Stimulated activated naive B cell treated with anti-CD40 and anti-IgM and Interleukin-4, amounts not matched to agents 10 μg/mL and 1 μg/mL and 100 μg/mL, for 72 hours (primary cell): Measurements from ENCODE around the gene TTLL5.

ENCODE experiments used
- ATAC-seq, 2 donors: fragments of 150-1000 bp; cut with Tn5 transposase; replicated peaks; 2 replicates each; pipeline ENCODE4 v1.10.0; 2021; ENCODE audit warnings: moderate library complexity in 1 of 2
- DNase-seq: peaks from one replicate; pipeline ENCODE4 v3.0.0; 2021
- H3K27ac Mint-ChIP-seq: one replicate; pipeline ENCODE4 v1.8.0; 2022; ENCODE audit warnings: mild to moderate bottlenecking, mixed read lengths
- H3K27me3 Mint-ChIP-seq, 2 donors: one replicate each; pipeline ENCODE4 v1.8.0; 2022; ENCODE audit warnings: mixed read lengths in 2 of 2
- H3K36me3 Mint-ChIP-seq, 2 donors: one replicate each; pipeline ENCODE4 v1.8.0; 2022; ENCODE audit warnings: mixed read lengths in 2 of 2, mild to moderate bottlenecking in 1 of 2
- H3K4me1 Mint-ChIP-seq, 2 donors: one replicate each; pipeline ENCODE4 v1.8.0; 2022; ENCODE audit warnings: mixed read lengths in 2 of 2, mild to moderate bottlenecking in 1 of 2
- H3K4me3 Mint-ChIP-seq, 2 donors: one replicate each; pipeline ENCODE4 v1.8.0; 2022; ENCODE audit warnings: mild to moderate bottlenecking in 2 of 2, mixed read lengths in 2 of 2, moderate library complexity in 1 of 2
- H3K9me3 Mint-ChIP-seq, 2 donors: one replicate each; pipeline ENCODE4 v1.8.0; 2022; ENCODE audit warnings: mixed read lengths in 2 of 2, mild to moderate bottlenecking in 1 of 2

TTLL5 gene

GRCh38 chr14:75961662-75962061, 300.6 kb downstream of the TTLL5 start:
- ATAC-seq = no peak
- H3K9me3 Mint-ChIP-seq = peaks cover 0 to 2% of the 10 kb centered on the region in 2 donors
- H3K27ac Mint-ChIP-seq = no peak overlapping the region
- H3K4me3 Mint-ChIP-seq = no peak overlapping the region
- H3K36me3 Mint-ChIP-seq = peaks cover 18 to 27% of the 10 kb centered on the region in 2 donors
- H3K27me3 Mint-ChIP-seq = no peaks in the 10 kb centered on the region
- peaks cover 41 to 62% of the 10 kb centered on the region in 2 donors for H3K4me1 Mint-ChIP-seq
- DNase-seq = no peak

- no peaks in the 10 kb centered on the region for H3K27me3 Mint-ChIP-seq
These were observed 306.8 kb downstream of the TTLL5 start for GRCh38 chr14:75967866-75968265.

GRCh38 chr14:75968456-75968855, 307.4 kb downstream of the TTLL5 start:
- H3K9me3 Mint-ChIP-seq = no peaks in the 10 kb centered on the region
- DNase-seq = no peak
- no peaks in the 10 kb centered on the region for H3K27me3 Mint-ChIP-seq
- H3K4me3 Mint-ChIP-seq = no peak overlapping the region
- peaks cover 9 to 18% of the 10 kb centered on the region in 2 donors for H3K4me1 Mint-ChIP-seq
- ATAC-seq = no peak
- no peak overlapping the region for H3K27ac Mint-ChIP-seq
- peaks cover 10 to 18% of the 10 kb centered on the region in 2 donors for H3K36me3 Mint-ChIP-seq

More at GRCh38 chr14:75967866-75968265, 306.8 kb downstream of the TTLL5 start:
- ATAC-seq (no peak), DNase-seq (no peak)
- Mint-ChIP-seq H3K9me3 (no peaks in the 10 kb centered on the region), H3K4me3 (no peak overlapping the region), H3K27ac (no peak overlapping the region), H3K36me3 (peaks cover 12 to 18% of the 10 kb centered on the region in 2 donors), H3K4me1 (peaks cover 9 to 18% of the 10 kb centered on the region in 2 donors)

GRCh38 chr14:75969126-75969525, 308.1 kb downstream of the TTLL5 start:
- Mint-ChIP-seq H3K4me3 (no peak overlapping the region), H3K4me1 (peaks cover 9 to 18% of the 10 kb centered on the region in 2 donors), H3K27ac (no peak overlapping the region), H3K9me3 (no peaks in the 10 kb centered on the region), H3K27me3 (no peaks in the 10 kb centered on the region), H3K36me3 (peaks cover 10 to 18% of the 10 kb centered on the region in 2 donors)
- ATAC-seq = no peak
- no peak for DNase-seq

- Mint-ChIP-seq H3K4me3 (no peak overlapping the region), H3K27ac (no peak overlapping the region), H3K9me3 (no peaks in the 10 kb centered on the region), H3K36me3 (peaks cover 10 to 18% of the 10 kb centered on the region in 2 donors), H3K4me1 (peaks cover 9 to 18% of the 10 kb centered on the region in 2 donors), H3K27me3 (no peaks in the 10 kb centered on the region)
- no peak for DNase-seq
- no peak for ATAC-seq
These were observed 308.8 kb downstream of the TTLL5 start for GRCh38 chr14:75969891-75970290.

- H3K4me3 Mint-ChIP-seq = no peak overlapping the region
- H3K4me1 Mint-ChIP-seq = peaks cover 0 to 12% of the 10 kb centered on the region in 2 donors
- H3K27ac Mint-ChIP-seq = no peak overlapping the region
- ATAC-seq (no peak), DNase-seq (no peak)
- peaks cover 8 to 12% of the 10 kb centered on the region in 2 donors for H3K36me3 Mint-ChIP-seq
- H3K27me3 Mint-ChIP-seq = no peaks in the 10 kb centered on the region
- no peaks in the 10 kb centered on the region for H3K9me3 Mint-ChIP-seq
These were observed 309.9 kb downstream of the TTLL5 start for GRCh38 chr14:75970989-75971388.

GRCh38 chr14:75971509-75971908, 310.5 kb downstream of the TTLL5 start:
- Mint-ChIP-seq H3K27ac (no peak overlapping the region), H3K36me3 (peaks cover 5 to 7% of the 10 kb centered on the region in 2 donors), H3K4me3 (no peak overlapping the region), H3K9me3 (no peaks in the 10 kb centered on the region), H3K27me3 (no peaks in the 10 kb centered on the region), H3K4me1 (peaks cover 2 to 8% of the 10 kb centered on the region in 2 donors)
- ATAC-seq = no peak
- DNase-seq = no peak

GRCh38 chr14:75972801-75973421, 311.9 kb downstream of the TTLL5 start:
- Mint-ChIP-seq H3K36me3 (peaks cover 1 to 6% of the 10 kb centered on the region in 2 donors), H3K4me1 (peaks cover 6 to 19% of the 10 kb centered on the region in 2 donors), H3K9me3 (no peaks in the 10 kb centered on the region), H3K27me3 (no peaks in the 10 kb centered on the region), H3K27ac (no peak overlapping the region), H3K4me3 (no peak overlapping the region)
- no peak for DNase-seq
- no peak for ATAC-seq

- ATAC-seq (no peak), DNase-seq (no peak)
- no peak overlapping the region for H3K27ac Mint-ChIP-seq
- H3K4me3 Mint-ChIP-seq = no peak overlapping the region
- H3K9me3 Mint-ChIP-seq = no peaks in the 10 kb centered on the region
- H3K4me1 Mint-ChIP-seq = peaks cover 36 to 58% of the 10 kb centered on the region in 2 donors
- H3K36me3 Mint-ChIP-seq = no peaks in the 10 kb centered on the region
- no peaks in the 10 kb centered on the region for H3K27me3 Mint-ChIP-seq
These were observed 316.0 kb downstream of the TTLL5 start for GRCh38 chr14:75976826-75977581.

- no peaks in the 10 kb centered on the region for H3K27me3 Mint-ChIP-seq
- DNase-seq (no peak), ATAC-seq (no peak)
- no peak overlapping the region for H3K4me3 Mint-ChIP-seq
- H3K4me1 Mint-ChIP-seq = peaks cover 36 to 54% of the 10 kb centered on the region in 2 donors
- no peak overlapping the region for H3K27ac Mint-ChIP-seq
- no peaks in the 10 kb centered on the region for H3K9me3 Mint-ChIP-seq
- no peaks in the 10 kb centered on the region for H3K36me3 Mint-ChIP-seq
These were observed 316.5 kb downstream of the TTLL5 start for GRCh38 chr14:75977582-75977943.

GRCh38 chr14:75978249-75978731, 317.2 kb downstream of the TTLL5 start:
- Mint-ChIP-seq H3K4me1 (peaks cover 36 to 54% of the 10 kb centered on the region in 2 donors), H3K4me3 (peak overlapping the region; percentile 21 to 46)

GRCh38 chr14:75979071-75979571, 318.1 kb downstream of the TTLL5 start:
- no peaks in the 10 kb centered on the region for H3K27me3 Mint-ChIP-seq
- H3K9me3 Mint-ChIP-seq = no peaks in the 10 kb centered on the region
- peaks cover 36 to 54% of the 10 kb centered on the region in 2 donors for H3K4me1 Mint-ChIP-seq
- H3K36me3 Mint-ChIP-seq = no peaks in the 10 kb centered on the region
- DNase-seq (no peak), ATAC-seq (no peak)
- peak overlapping the region; percentile 56 to 58 for H3K4me3 Mint-ChIP-seq
- H3K27ac Mint-ChIP-seq = peak overlapping the region; percentile 91

More at GRCh38 chr14:75978249-75978731, 317.2 kb downstream of the TTLL5 start:
- H3K36me3 Mint-ChIP-seq = no peaks in the 10 kb centered on the region
- H3K9me3 Mint-ChIP-seq = no peaks in the 10 kb centered on the region
- ATAC-seq = no peak
- no peak for DNase-seq
- peak overlapping the region; percentile 76 for H3K27ac Mint-ChIP-seq
- no peaks in the 10 kb centered on the region for H3K27me3 Mint-ChIP-seq

GRCh38 chr14:75979648-75980565, 318.9 kb downstream of the TTLL5 start:
- Mint-ChIP-seq H3K4me1 (peaks cover 36 to 54% of the 10 kb centered on the region in 2 donors), H3K36me3 (no peaks in the 10 kb centered on the region), H3K27me3 (no peaks in the 10 kb centered on the region), H3K27ac (no peak overlapping the region), H3K9me3 (no peaks in the 10 kb centered on the region), H3K4me3 (no peak overlapping the region)
- DNase-seq = no peak
- no peak for ATAC-seq

GRCh38 chr14:75980856-75981255, 319.8 kb downstream of the TTLL5 start:
- Mint-ChIP-seq H3K27ac (peak overlapping the region; percentile 52), H3K4me1 (peaks cover 36 to 54% of the 10 kb centered on the region in 2 donors), H3K9me3 (no peaks in the 10 kb centered on the region), H3K4me3 (peak overlapping the region; percentile 81 to 88), H3K27me3 (no peaks in the 10 kb centered on the region), H3K36me3 (no peaks in the 10 kb centered on the region)
- DNase-seq = no peak
- ATAC-seq = no peak
